Inferior parietal cortex (tissue), 1 donor: ENCODE data around the gene SLC7A8.
"Not testable (repeated sequence)": the region's sequence is repeated elsewhere in the genome, so short reads cannot be mapped to it uniquely, and the experiment has no call there.

Experiments
- DNase-seq: peaks from one replicate; pipeline ENCODE4 v3.0.0-alpha.2; 2016; ENCODE audit errors: extremely low spot score

Gene SLC7A8

DNA sequence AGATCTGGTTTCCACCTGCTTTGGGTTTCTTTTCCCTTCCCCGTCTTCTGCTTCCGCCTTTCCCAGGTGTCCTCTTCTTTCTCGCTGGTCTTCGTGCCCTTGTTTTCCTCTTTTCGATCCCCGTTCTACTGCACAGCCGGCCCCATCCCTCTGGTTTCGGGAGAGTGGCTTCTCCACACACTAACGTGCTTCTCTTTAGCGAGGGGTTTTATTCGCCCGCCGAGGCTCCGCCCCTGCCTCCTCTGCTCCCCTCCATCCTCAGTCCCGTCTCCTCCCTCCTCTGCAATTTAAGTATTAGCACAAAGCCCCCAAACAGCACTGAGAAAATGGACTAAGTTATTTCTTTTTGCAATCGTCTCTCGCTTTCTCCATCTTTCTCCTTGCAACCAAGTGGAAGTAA lies at the start of gene SLC7A8:
SLC7A8 (minus strand) TSS at position 182 of the 400 bp plus-strand sequence. CDS start 746 bp downstream, outside the sequence.
- peak; percentile 59 for DNase-seq

DNA sequence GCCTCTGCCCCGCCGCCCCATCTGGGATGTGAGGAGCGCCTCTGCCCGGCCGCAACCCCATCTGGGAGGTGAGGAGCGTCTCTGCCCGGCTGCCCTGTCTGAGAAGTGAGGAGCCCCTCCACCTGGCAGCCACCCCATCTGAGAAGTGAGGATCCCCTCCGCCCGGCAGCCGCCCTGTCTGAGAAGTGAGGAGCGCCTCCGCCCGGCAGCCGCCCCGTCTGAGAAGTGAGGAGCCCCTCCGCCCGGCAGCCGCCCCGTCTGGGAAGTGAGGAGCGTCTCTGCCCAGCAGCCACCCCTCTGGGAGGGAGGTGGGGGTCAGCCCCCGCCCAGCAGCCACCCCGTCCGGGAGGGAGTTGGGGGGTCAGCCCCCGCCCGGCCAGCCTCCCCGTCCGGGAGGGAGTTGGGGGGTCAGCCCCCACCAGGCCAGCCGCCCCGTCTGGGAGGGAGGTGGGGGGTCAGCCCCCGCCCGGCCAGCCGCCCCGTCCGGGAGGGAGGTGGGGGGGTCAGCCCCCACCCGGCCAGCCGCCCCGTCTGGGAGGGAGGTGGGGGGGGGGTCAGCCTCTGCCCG lies 48.9 kb upstream of the SLC7A8 start:
- not testable (repeated sequence) for DNase-seq

DNA sequence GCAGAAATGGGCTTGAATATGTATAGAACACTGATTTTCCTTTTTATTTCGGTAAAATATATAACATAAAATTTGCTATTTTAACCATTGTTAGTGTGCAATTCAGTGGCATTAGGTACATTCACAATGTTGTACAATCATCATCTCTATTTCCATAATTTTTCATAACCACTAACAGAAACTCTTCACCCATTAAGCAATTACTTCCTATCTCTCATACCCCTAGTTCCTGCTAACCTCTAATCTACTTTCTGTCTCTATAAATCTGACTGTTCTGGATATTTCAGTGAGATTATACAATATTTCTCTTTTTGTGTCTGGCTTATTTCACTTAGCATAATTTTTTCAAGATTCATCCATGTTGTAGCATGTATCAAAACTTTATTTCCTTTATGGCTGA lies 45.4 kb upstream of the SLC7A8 start:
- DNase-seq = no peak

DNA sequence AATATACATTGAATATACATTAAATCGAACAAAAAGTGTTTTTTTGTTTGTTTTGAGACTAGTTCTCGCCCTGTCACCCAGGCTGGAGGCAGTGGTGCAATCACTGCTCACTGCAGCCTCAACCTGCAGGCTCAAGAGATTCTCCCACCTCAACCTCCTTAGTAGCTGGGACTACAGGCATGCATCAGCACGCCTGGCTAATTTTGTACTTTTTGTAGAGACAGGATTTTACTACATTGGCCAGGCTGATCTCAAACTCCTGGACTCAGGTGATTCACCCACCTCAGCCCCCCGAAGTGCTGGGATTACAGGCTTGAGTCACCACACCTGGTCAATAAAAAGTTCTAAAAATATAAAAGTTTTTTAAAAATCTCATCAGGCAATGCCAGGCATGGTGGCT lies 44.1 kb upstream of the SLC7A8 start:
- no peak for DNase-seq

DNA sequence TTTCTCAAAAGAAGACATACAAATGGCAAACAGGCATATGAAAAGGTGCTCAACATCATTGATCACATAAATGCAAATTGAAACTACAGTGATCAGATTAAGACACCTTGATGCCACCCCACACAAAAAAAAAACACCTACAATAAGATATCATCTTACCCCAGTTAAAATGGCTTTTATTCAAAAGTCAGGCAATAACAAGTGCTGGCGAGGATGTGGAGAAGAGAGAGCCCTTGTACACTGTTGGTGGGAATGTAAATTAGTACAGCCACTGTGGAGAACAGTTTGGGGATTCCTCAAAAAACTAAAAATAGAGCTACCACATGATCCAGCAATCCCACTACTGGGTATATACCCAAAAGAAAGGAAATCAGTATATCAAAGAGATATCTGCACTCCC lies 41.5 kb upstream of the SLC7A8 start:
- not testable (repeated sequence) for DNase-seq

DNA sequence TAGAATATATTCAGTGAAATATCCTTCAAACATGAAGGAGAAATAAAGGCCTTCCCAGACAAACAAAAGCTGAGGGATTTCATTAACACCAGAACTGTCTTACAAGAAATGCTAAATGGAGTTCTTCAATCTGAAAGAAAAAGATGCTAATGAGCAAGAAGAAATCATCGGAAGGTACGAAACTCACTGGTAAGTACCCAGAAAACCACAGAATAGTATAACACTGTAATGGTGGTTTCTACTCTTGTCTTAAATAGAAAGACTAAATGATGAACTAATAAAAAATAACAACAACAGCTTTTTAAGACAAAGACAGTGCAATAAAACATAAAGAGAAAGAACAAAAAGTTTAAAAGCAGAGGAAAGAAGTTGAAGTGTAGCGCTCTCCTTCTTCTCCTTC lies 35.6 kb upstream of the SLC7A8 start:
- no peak for DNase-seq

DNA sequence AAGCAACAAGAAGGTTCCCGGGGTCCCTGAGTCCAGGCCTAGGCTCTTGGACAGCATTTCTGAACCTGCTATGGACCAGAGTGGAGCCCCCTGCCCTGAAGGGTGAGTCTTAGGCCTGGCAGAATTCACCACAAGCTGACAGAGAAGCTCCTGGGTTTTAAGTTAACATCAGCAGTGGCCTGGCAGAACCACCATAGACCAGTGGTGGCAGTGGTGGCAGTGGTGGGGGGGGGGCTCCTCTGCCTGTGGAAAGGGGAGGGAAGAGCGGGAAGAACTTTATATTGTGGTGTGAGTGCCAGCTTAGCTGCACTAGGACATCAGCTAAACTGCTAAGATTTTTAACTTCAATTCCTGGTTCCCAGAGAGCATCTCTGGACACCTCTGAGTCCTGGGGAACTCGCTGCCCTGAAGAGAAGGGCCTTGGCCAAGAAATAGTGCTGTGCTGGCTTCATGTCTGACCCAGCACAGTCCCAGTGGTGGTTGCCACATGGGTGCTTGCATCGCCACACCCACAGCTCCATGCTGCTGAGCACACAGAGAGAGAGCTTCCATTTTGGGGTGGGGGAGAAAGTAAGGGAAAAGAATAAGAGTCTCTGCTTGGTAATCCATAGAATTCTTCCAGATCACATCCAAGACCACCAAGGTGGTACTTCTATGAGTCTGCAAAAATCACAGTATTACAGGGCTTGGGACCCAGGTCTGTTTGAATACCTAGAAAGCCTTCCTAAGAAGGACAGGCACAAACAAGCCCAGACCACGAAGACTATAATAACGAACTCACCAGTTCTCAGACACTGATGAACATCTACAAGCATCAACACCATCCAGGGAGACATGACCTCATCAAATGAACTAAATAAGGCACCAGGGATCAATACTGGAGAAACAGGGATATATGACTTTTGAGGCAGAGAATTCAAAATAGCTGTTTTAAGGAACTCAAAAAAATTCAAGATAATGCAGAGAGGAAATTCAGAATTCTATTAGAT lies 33.9 kb upstream of the SLC7A8 start:
- DNase-seq = no peak

DNA sequence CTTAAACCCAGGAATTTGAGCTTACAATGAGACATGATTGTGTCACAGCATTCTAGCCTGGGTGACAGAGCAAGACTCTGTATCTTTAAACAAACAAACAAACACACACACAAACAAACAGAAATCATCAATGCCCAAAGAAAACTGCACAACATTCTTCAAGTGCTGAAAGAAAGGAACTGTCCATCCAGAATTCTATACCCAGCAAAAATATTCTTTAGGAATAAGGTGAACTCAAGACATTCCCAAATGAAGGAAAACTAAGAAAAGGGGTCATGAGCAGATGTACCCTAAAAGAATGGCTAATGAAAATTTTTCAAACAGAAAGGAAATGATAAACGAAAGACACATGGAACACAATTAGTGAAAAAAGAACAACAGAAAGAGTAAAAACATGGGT lies 32.0 kb upstream of the SLC7A8 start:
- no peak for DNase-seq

DNA sequence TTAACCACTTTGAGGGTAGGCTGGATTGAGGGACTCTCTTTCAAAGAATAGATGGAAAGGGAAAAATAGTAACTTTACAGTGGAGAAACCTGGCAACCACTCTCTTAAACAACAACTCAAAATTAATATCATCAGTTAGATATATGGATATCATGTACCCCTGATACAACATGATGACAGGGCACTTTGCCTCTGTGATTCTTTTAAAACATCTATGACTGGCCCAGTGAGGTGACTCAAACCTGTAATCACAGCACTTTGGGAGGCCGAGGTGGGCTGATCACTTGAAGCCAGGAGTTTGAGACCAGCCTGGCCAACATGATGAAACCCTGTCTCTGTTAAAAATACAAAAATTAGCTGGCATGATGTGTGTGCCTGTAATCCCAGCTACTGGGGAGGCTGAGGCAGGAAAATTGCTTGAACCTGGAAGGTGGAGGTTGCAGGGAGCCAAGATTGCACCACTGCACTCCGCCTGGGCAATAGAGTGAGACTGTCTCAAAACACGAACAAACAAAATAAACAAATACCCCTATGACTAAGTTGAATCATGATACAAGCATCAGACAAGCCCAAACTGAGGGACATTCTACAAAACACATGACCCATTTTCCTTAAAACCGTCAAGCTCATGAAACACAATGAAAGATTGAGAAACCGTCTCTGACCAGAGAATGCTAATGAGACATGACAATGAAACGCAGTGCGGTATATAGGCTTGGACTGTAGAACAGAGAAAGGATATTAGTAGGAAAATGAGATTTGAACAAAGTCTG lies 26.4 kb upstream of the SLC7A8 start:
- no peak for DNase-seq

DNA sequence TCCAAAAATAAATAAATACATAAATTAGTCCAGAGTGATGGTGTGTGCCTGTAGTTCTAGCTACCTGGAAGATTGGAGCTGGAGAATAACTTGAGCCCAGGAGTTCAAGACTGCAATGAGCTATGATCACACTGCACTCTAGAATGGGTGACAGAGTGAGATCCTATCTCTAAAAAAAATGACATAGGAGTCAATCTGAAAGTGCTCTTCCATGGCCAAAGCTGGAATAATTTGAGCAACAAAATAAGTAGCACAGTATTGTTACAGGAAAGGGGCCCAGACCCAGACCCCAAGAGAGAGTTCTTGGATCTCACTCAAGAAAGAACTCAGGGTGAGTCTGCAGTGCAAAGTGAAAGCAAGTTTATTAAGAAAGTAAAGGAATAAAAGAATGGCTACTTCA lies 24.9 kb upstream of the SLC7A8 start:
- DNase-seq = no peak

DNA sequence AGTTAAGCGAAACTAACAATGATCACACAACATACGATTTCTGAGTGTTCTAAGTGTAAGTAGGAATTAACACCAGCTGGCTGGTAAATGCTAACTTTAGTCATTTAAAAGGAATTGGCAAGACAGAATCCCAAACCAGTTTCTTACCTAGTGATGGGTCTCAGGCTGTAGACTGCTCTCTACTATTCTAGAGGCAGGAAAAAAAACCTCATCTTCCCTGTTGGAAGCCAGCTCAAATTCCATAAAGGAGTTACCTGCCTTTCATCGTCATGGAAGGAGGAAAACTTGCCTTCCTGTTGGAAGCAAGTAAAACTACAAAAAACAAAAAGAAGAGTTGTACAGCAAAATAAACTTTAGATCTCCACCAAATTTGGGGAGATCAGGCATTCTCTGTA lies 23.7 kb upstream of the SLC7A8 start:
- DNase-seq = no peak

DNA sequence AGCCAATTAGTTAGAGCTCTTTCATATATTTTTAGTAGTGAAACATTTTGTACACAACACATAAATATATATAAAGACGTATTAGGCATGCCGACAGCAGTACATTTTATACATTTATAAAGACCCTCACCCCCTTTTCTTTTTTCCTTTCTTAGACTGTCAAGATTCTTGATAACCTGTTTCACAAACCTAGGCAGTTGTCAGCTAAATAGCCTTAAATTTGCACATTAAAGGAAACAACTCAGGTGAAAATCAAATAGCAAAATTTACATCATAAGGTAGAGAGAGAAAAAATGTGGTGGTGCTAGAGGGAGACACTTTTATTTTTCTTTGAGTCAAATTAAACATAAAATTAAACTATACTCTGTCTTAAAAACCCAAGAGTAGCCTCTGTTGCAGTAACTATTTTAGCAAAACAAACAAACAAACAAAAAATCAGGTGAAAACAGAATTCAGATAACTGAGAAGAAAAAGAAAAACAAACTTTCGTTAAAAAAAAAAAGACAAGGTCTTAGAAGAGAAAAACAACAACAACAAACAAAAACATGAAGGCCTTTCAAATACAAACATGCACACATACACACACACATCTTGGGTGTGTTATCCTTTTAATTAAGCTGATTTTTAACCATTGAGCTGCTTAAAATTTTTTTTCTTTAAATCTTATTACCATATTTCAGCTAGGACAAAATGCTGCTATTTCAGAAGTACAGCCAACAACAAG lies 23.1 kb upstream of the SLC7A8 start:
- no peak for DNase-seq

DNA sequence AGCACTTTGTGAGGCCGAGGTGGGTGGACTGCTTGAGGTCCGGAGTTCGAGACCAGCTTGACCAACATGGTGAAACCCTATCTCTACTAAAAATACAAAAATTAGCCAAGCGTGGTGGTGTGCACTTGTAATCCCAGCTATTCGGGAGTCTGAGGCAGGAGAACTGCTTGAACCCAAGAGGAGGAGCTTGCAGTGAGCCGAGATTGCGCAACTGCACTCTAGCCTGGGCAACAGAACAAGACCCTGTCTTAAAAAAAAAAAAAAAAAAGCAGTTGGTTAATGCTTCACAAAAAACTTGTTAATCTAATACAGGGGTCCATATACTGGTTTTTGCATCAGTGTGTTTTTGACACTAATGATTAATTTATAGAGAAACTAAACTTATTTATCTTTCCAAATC lies 18.5 kb upstream of the SLC7A8 start:
- DNase-seq = no peak

DNA sequence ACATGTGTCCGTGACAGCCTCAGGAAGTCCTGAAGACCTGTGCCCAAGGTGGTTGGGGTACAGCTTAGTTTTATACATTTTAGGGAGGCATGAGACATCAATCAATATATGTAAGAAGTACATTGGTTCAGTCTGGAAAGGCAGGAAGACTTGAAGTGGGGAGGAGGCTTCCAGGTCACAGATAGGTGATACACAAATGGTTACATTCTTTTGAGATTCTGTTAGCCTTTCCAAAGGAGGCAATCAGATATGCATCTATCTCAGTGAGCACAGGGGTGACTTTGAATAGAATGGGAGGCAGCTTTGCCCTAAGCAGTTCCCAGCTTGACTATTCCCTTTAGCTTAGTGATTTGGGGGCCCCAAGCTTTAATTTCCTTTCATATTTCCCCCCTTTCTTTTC lies 15.7 kb upstream of the SLC7A8 start:
- DNase-seq = not testable (repeated sequence)

DNA sequence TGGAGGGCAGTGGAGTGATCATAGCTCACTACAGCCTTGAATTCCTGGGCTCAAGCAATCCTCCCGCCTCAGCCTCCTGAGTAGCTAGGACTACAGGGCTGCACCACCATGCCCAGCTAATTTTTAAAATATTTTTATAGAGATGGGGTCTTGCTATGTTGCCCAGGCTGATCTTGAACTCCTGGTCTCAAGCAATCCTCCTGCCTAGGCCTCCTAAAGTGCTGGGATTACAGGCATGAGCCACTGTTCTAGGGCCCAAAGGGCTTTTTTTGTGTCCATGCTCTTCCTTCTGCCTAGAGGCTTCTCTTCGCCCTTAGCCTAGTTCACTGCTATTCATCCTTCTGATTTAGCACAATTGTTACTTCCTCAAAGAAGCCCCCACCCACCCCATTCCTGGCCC lies 13.0 kb upstream of the SLC7A8 start:
- not testable (repeated sequence) for DNase-seq

DNA sequence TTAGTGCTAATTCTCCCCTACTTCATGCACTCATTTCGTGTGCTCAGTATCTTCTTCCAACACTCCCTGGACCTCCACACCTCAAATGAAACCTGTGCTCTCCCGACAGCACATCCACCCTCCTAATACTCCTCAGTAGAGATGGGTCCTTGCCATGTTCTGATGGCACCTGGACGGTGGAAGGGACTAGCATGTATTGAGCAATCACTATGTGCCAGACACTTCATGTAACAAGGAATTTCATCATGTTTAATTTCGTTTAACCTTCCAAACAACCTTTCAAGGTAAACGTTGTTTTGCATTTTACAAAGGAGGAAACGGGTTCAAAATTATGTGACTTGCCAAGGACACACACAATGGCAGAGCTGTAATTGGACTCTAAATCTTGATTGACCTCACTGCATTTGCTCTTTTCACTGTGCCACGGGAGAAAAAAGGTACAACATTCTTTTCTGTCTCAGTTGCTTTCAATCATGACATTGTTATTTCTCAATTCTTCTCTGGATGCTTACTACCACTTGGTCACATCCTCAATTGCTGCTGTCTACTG lies 12.2 kb upstream of the SLC7A8 start:
- DNase-seq = no peak

DNA sequence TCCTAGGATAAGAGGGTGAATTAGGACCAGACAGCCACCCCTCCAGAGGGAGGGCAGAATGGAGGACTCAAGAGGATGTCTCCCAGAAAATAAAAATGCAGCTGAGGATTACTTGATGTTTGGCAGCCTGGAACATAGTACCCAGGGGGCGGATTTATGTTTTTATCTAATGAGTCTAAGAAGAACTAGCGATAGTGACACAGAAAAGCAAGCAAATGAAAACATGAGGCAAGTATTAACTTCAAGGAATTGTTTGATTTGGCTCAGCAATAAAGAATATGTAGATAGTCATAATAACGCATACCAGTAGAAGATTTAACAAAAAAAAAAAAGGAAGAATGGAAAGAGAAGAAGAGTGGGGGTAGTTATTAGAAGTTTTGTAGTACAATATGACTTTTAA lies 10.0 kb upstream of the SLC7A8 start:
- DNase-seq = no peak

DNA sequence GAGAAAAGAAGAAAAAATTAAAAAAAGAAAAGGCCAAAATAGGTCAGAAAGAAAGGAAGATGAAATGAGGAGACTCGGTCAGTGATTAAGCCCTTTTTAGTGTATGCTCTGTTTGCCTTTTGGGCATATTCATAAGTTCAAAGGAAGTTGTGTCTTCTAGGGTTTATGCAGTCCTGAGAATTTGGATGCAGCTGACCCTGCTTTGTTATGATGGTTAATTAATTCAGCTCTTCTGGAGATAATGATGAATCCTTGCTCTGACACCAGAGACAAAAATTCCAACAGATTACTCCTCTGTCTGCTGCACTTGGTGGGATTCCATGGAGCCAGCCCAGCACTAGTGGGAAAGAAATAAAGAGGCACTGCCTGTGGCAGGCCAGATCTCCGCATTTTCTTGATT lies 4.5 kb upstream of the SLC7A8 start:
- no peak for DNase-seq

DNA sequence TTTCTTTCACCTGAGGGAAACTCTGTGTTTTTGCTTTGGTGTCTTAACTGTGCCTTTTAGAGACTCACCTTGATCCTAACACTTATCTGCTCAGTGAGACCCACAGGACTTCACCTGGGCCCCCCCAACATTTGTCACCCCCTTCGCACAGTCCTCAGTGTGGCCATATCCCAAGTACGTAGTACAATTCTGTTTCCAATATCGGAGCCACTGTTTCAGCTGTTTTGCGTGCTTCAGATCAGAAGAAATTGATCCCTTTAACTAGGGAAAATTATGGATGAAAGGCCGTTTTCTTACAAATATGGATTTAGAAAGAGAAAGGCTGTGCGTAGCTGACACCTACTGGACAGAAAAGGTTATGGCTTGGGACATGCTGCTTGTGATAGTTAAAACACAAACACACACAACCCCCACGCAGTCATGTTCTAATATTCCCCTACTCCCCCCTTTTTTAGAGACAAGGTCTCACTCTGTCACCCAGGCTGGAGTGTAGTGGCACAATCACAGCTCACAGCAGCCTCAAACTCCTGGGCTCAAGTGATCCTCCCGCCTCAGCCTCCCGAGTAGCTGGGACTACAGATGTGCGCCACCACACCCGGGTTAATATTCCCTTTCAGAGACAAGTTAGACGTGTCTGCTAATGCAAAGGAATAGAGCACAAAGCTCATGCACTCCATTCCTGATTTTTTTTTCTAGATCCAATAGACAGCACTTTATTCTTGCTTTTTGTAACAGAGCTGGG lies 3.6 kb upstream of the SLC7A8 start:
- peak; percentile 75 for DNase-seq

DNA sequence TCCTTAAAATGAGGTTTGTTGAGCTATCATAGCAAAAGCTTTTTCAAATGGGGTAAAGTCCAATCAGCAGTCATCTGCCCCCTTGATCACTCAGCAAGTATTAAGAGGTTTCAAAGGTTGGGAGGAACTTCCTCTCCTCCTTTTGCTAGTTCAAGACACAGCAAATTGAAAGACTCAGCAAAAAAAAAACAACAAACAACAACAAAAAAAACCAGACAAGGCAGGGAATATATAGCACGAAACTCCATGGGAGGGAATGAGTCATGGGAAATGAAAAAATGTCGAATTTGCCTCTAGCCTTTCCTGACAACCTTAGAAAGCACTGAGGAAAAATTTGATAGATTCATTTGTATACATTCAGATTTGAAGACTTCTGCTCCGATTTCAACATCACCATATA lies 1.6 kb upstream of the SLC7A8 start:
- no peak for DNase-seq

DNA sequence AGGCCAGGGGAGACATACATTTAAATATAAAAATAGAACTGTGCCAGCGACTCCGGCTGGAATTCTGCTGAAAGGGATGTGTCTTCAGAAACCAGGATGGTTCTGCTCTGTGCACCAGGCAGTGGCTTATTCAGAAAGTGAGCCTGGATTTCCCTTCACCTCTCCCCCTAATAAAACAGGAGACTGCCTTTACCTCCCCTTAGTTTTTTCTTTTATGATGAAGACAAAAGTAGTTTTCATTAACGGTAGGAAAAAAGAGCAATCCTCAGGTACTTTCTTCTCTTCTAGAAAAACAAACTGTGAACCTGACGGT lies 346 bp downstream of the SLC7A8 start:
- DNase-seq = no peak
